Aorta (tissue), 5 donors: Measurements from ENCODE around the gene PLPP1. TPM values are rescaled to one million over a fixed set of nuclear protein-coding genes. Genes with fewer than 3 reads are reported as not detected.

Experiments
- ATAC-seq: fragments of 200-7000 bp; cut with Tn5 transposase; one replicate; pipeline ENCODE4 v1.9.1; 2022; ENCODE audit warnings: moderate library complexity; ENCODE audit not compliant: low FRiP score
- DNase-seq, 2 donors: peaks; one replicate each; pipeline ENCODE4 v3.0.0-alpha.2; 2020
- H3K27ac ChIP-seq, 2 donors: one replicate each; pipeline ENCODE4 v1.5.1; 2013; ENCODE audit warnings: low read length in 2 of 2, mild to moderate bottlenecking in 2 of 2, moderate library complexity in 2 of 2, control low read depth in 1 of 2, inconsistent platforms in 1 of 2, low read depth in 1 of 2
- H3K27me3 ChIP-seq, 2 donors: one replicate each; pipeline ENCODE4 v1.6.1; 2013; ENCODE audit warnings: control low read depth in 1 of 2, low read length in 1 of 2, mild to moderate bottlenecking in 1 of 2, moderate library complexity in 1 of 2; ENCODE audit not compliant: insufficient read depth in 2 of 2, control insufficient read depth in 1 of 2
- H3K36me3 ChIP-seq, 2 donors: one replicate each; pipeline ENCODE4 v1.6.1; 2013; ENCODE audit warnings: control low read depth in 1 of 2, low read length in 1 of 2, mild to moderate bottlenecking in 1 of 2; ENCODE audit not compliant: insufficient read depth in 2 of 2, control insufficient read depth in 1 of 2
- H3K4me1 ChIP-seq, 2 donors: one replicate each; pipeline ENCODE4 v1.6.1; 2013; ENCODE audit warnings: low read length in 2 of 2, control low read depth in 1 of 2, mild to moderate bottlenecking in 1 of 2, moderate library complexity in 1 of 2; ENCODE audit not compliant: insufficient read depth in 2 of 2, control insufficient read depth in 1 of 2
- H3K4me3 ChIP-seq, 2 donors: one replicate each; pipeline ENCODE4 v1.5.1; 2013; ENCODE audit warnings: low read length in 2 of 2, control low read depth in 1 of 2, mild to moderate bottlenecking in 1 of 2
- H3K9me3 ChIP-seq: one replicate; pipeline ENCODE4 v1.6.1; 2013; ENCODE audit warnings: mild to moderate bottlenecking, low read length; ENCODE audit not compliant: control insufficient read depth
- WGBS, 2 donors: extraction: QIAGEN DNeasy Blood & Tissue Kit; methylation state at CpG; one replicate each; pipeline ENCODE4 v1.1.7; 2013; 5-methylcytosine and 5-hydroxymethylcytosine counted together
- intact Hi-C, 2 donors: fragments of 100-400 bp; cut with DNase I; formaldehyde crosslinking; loops; one replicate each; pipeline versions ENCODE4 v1.14.2 to v1.15.0; 2022
- polyA plus RNA-seq, 2 donors: library from polyadenylated mRNA; stranded (reverse); fragments of 200-250 nt; gene quantifications; one replicate each; pipeline ENCODE4 v1.2.3, GENCODE V29; 2013
- total RNA-seq, 2 donors: library from RNA; stranded (reverse); fragmentation: NEBNext Ultra II Directional; extraction: Animal tissue kit (Norgen Biotek cat#: 25700); gene quantifications; one replicate each; pipeline ENCODE4 v1.2.1, GENCODE V29; 2021
- donor health status: healthy with polysubstance abuse.
- donor health status: Bipolar disorder and iron deficiency.
- donor health status: DM: no; HTN: no; CAD: no.
- donor health status: DM: no; HTN: no; CAD: no.
- donor health status: DM: yes; HTN: yes; CAD: no.

Gene PLPP1
- total and polyA plus RNA-seq, 4 donors = 104 to 535 (median 170) TPM

DNA sequence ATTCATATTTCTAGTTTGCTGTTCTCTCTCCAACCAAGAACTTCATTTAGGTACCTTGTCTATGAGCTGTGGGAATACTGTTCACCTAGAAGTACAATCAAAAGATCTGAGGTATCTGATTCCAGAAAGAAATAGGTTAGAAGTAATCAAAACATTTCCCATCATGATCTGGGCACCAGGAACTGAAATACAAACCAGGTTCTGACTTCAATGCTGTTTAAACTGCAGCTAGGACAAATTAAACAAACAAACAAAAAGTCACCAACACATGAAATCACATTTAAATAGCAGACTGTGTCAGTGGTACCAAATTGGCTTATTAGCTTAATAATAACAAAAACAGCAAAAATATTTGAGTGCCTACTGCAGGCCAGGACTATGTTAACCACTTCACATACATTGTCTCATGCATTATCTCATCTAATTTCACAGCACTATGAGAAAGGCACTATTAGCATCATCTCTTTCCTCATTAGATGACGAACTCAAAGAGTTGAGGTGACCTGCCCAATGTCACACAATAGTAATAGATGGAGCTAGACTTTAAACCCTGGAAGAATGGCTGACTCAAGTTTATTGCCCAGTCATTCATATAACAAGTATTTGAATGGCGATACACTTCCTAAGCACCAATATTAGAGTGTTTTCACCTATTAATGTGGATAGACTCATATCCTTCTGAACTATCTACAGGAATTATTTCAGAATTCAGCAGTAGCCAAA is 14.5 kb downstream of the PLPP1 start:
- peaks cover 1 to 5% of the 10 kb centered on the region in 2 donors for H3K4me1 ChIP-seq
- 87 to 94% methylated on average over 2 of the region's 2 CpGs for WGBS, 2 donors

DNA sequence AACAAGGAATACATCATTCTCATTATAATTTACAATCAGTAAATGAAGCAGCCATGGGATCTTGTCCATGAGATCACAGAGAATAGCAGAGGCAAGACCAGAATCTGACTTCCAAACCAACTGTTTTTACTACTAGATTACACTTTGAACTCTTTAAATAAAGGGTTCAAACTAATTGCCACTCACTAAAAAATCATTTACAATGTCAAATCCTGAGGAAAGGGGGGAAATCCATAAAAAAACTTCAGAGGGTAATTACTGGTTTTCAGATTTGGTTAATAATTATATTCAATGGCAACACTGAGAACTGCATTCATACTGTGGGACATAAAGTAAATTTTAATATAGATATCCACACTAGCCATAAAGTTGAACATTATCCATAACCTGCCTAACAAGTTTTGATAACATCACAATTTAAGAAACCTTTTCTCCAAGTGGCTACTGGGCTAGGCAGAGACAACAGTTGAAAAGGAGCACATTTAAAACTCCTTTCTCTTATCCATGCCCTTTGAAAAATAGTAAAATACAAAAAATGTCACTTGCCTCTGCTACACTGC is 15.9 kb downstream of the PLPP1 start:
- no peak for ATAC-seq
- intact Hi-C loops = loop anchor here in 1 of 2 donors (5.0 kb wide), 1 partner anchor 37 kb away; no protein-coding TSS in a partner anchor
- Histone ChIP-seq H3K4me1 (peaks cover 1 to 6% of the 10 kb centered on the region in 2 donors), H3K36me3 (no peaks in the 10 kb centered on the region), H3K4me3 (no peak overlapping the region), H3K27ac (no peak overlapping the region), H3K9me3 (no peaks in the 10 kb centered on the region), H3K27me3 (no peaks in the 10 kb centered on the region)
- no peak for DNase-seq

More for the DNA sequence above, 14.5 kb downstream of the PLPP1 start:
- Histone ChIP-seq H3K36me3 (no peaks in the 10 kb centered on the region), H3K27ac (no peak overlapping the region), H3K4me3 (no peak overlapping the region), H3K27me3 (no peaks in the 10 kb centered on the region), H3K9me3 (no peaks in the 10 kb centered on the region)
- DNase-seq = no peak
- ATAC-seq = no peak
- intact Hi-C loops = no loop called here

DNA sequence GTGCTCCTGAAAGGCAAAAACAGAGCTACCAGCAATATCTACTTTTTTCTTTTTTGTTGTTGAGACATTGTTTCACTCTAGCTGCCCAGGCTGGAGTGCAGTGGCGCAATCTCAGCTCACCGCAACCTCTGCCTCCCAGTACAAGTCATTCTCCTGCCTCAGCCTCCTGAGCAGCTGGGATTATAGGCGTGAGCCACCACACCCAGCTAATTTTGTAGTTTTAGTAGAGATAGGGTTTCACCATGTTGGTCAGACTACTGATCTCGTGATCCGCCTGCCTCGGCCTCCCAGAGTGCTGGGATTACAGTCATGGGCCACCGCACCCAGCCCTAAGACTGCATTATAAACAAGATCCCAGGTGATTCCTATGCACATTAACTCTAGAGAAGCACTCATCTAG is 17.0 kb downstream of the PLPP1 start:
- Histone ChIP-seq H3K27ac (no peak overlapping the region), H3K4me1 (peaks cover 1 to 6% of the 10 kb centered on the region in 2 donors), H3K36me3 (no peaks in the 10 kb centered on the region), H3K27me3 (no peaks in the 10 kb centered on the region), H3K4me3 (no peak overlapping the region), H3K9me3 (no peaks in the 10 kb centered on the region)
- intact Hi-C loops = loop anchor here in 1 of 2 donors (5.0 kb wide), 1 partner anchor 36 kb away; no protein-coding TSS in a partner anchor
- DNase-seq = peak in 1 of 2 donors; percentile 62
- ATAC-seq = no peak
- WGBS, 2 donors = 95 to 97% methylated on average over 7 of the region's 7 CpGs

DNA sequence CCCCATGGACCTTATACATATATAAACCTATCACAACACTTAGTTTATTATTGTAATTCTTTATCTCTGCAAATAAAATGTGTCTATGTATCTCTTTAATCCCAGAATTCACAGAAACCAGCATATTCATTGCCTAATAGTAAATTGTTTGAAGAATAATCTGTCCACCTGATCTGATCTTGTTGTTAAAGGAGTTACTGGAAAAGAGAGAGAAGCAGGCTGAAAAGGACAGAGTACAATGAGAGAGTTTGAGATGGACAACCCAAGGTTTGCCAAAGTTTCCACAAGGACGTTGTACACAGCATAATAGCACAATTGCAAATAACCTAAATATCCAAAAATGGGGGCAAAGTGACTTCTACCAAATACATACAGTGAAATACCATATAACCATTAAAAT is 23.8 kb downstream of the PLPP1 start:
- H3K9me3 ChIP-seq = no peaks in the 10 kb centered on the region

DNA sequence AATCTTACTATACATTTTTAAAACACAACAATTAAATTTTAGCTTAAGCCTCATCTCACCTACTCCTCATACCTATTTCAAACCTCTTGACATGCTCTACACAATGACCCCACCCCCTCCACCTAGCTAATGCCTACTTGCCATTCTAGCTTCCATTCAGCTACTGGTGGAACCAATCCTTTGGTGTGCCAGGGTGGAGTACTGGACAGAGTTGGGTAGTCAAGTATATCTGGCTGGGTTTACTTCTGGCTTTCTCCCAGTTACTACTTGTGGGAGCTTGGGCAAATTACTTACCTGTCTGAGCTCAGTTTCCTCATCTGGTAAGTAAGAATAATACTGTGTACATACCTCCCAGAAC is 24.3 kb downstream of the PLPP1 start:
- no peak for ATAC-seq
- peaks cover 0 to 13% of the 10 kb centered on the region in 2 donors for H3K4me1 ChIP-seq
- H3K27ac ChIP-seq = no peak overlapping the region
- no peaks in the 10 kb centered on the region for H3K9me3 ChIP-seq
- DNase-seq = no peak
- H3K36me3 ChIP-seq = no peaks in the 10 kb centered on the region
- H3K4me3 ChIP-seq = no peak overlapping the region
- H3K27me3 ChIP-seq = no peaks in the 10 kb centered on the region
- intact Hi-C loops = no loop called here

More for the DNA sequence above, 23.8 kb downstream of the PLPP1 start:
- intact Hi-C loops = no loop called here
- ATAC-seq (no peak), DNase-seq (no peak)
- WGBS, 2 donors = 34 to 36% methylated on average over 1 of the region's 1 CpG
- Histone ChIP-seq H3K27me3 (no peaks in the 10 kb centered on the region), H3K36me3 (no peaks in the 10 kb centered on the region), H3K4me3 (no peak overlapping the region), H3K4me1 (peaks cover 0 to 13% of the 10 kb centered on the region in 2 donors), H3K27ac (no peak overlapping the region)

DNA sequence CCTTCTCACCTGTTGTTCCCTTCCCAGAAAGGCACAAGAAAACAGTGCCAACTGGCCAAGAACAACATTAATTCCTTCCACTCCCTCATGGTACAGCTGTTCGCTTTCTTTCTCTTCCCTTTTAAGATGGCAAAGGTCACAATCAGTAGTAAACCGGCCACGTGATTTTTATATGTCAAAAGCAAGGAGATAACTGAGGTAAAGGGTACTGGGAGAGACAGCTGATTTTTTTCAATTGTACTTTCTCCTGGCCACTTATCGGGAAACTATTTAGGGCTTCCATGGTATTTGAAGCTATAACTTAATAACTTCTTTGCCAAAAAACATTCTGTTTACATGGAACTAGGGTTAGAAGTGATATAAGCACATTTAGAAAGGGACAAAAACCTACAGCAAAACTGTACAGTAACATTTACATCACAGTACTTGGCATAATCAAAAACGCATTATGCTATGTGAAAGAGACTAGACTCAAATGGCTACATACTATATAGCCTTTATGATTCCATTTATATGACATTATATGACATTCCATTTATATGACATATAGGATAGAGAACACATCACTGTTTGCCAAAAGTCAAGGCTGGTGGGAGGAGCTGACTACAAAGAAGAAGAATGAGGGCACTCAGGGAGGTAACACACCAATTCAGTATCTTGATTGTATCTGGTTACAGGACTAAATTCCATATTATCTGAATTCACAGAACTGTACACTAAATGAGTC is 24.8 kb downstream of the PLPP1 start:
- Histone ChIP-seq H3K27me3 (no peaks in the 10 kb centered on the region), H3K36me3 (no peaks in the 10 kb centered on the region), H3K4me3 (no peak overlapping the region), H3K9me3 (no peaks in the 10 kb centered on the region), H3K4me1 (peaks cover 0 to 9% of the 10 kb centered on the region in 2 donors), H3K27ac (no peak overlapping the region)
- ATAC-seq (no peak), DNase-seq (no peak)
- WGBS, 2 donors = 22 to 36% methylated on average over 5 of the region's 5 CpGs
- intact Hi-C loops = no loop called here

DNA sequence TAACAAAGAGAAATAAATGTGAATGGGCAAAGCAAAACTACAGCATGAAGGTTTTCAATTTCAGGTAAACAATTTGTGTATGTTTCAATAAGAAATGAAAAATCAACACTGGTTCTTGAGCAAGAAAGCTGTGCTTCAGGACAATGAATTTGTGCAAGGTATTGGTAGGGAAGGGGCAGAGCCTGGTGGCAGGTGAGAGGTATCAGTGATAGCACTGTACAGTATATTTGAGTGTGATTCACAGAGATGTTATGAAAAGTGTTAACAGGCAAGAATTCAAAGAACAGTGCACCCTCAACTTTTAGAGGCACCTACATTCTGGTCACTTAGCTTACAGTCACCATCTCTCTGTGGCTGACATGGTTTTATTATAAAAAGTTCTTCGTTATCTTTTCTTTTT is 25.7 kb downstream of the PLPP1 start:
- no peak overlapping the region for H3K4me3 ChIP-seq
- no peaks in the 10 kb centered on the region for H3K27me3 ChIP-seq
- ATAC-seq = no peak
- no peaks in the 10 kb centered on the region for H3K9me3 ChIP-seq
- peaks cover 0 to 9% of the 10 kb centered on the region in 2 donors for H3K4me1 ChIP-seq
- H3K36me3 ChIP-seq = no peaks in the 10 kb centered on the region
- intact Hi-C loops = no loop called here
- 86 to 88% methylated on average over 1 of the region's 1 CpG for WGBS, 2 donors
- no peak overlapping the region for H3K27ac ChIP-seq
- no peak for DNase-seq

DNA sequence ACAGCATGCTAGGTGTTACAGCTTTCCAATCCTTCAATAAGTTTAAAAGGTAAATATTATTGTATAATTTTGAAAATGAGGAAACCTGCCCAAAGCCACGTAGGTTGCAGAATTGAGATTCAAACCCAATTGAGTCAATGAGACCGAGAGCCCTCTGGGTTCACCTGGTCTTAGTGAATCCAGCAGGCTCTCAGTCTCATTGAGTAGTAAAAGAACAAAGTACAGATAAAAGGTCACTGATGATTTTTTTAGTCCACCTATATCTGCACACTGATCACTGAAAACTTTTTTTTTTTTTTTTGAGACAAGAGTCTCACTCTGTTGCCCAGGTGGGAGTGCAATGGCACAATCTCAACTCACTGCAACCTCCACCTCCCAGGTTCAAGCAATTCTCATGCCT is 27.2 kb downstream of the PLPP1 start:
- Histone ChIP-seq H3K9me3 (no peaks in the 10 kb centered on the region), H3K27ac (peak overlapping the region in 1 of 2 donors; percentile 51), H3K36me3 (no peaks in the 10 kb centered on the region), H3K4me1 (peaks cover 0 to 9% of the 10 kb centered on the region in 2 donors), H3K27me3 (no peaks in the 10 kb centered on the region), H3K4me3 (no peak overlapping the region)
- DNase-seq = no peak
- no peak for ATAC-seq
- intact Hi-C loops = no loop called here
- WGBS, 2 donors = 72 to 81% methylated on average over 2 of the region's 2 CpGs
